ENCODE data around the gene PIK3R1.

DNA sequence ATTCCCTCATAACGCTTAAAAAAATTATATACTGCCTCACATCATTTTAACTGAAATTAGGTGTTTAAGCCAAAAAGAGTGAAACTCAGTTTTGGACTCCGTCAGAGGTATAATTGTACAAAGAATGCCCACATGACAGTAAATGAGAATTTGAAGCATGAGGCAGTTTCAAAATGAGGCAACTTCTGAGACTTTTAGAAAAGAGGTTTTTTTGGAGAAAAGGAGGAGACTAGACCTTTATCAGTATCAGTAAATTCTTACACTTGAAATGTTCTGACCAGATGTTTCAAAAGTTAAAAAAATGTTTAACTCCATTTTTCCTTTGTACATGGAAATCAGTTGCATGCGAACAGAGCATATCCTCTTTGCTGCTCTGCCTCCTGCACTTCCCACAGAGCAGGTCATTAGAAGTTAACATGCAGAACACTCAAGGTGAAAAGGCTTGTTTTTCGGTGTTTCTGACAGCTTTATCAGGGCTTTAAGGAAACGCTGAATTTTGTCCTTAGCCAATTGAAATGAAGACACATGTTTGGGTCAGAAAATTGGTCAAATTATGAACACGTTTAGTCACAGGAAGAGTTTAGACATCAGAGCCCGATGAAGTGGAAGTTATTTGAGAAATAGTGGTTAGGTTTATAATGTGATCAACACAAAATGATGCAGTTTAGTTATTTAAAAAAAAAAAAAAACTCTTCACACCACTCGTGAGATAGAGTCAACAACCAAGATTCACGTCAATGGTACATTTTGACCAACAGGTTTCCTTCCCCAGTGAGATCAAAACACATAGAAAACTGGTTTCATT, 59.5 kb downstream of the PIK3R1 start:
- TF ChIP-seq, protein P1, sequence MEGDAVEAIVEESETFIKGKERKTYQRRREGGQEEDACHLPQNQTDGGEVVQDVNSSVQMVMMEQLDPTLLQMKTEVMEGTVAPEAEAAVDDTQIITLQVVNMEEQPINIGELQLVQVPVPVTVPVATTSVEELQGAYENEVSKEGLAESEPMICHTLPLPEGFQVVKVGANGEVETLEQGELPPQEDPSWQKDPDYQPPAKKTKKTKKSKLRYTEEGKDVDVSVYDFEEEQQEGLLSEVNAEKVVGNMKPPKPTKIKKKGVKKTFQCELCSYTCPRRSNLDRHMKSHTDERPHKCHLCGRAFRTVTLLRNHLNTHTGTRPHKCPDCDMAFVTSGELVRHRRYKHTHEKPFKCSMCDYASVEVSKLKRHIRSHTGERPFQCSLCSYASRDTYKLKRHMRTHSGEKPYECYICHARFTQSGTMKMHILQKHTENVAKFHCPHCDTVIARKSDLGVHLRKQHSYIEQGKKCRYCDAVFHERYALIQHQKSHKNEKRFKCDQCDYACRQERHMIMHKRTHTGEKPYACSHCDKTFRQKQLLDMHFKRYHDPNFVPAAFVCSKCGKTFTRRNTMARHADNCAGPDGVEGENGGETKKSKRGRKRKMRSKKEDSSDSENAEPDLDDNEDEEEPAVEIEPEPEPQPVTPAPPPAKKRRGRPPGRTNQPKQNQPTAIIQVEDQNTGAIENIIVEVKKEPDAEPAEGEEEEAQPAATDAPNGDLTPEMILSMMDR (IDR thresholded peaks at IDR 0.05): no peak
- no peak for TF ChIP-seq POLR2A (IDR thresholded peaks at IDR 0.05)
